Fibroblast of pulmonary artery (primary cell): ENCODE measurements around the gene HDAC9.
A peak's percentile ranks its signal among the peaks of the same experiment; 100 is the strongest.

Experiments
- DNase-seq: peaks from one replicate; pipeline ENCODE4 v3.0.0-alpha.2; 2010; ENCODE audit warnings: low read depth
- H3K4me3 ChIP-seq: replicated peaks from 2 replicates; pipeline ENCODE4 v1.5.1; 2011; ENCODE audit warnings: low read depth, mild to moderate bottlenecking, control low read depth, low read length, moderate library complexity
- CTCF ChIP-seq: IDR thresholded peaks from 2 replicates; pipeline ENCODE4 v1.5.1; 2011; ENCODE audit warnings: mild to moderate bottlenecking, control low read depth, low read length, inconsistent platforms; ENCODE audit errors: missing control alignments

HDAC9 gene

DNA sequence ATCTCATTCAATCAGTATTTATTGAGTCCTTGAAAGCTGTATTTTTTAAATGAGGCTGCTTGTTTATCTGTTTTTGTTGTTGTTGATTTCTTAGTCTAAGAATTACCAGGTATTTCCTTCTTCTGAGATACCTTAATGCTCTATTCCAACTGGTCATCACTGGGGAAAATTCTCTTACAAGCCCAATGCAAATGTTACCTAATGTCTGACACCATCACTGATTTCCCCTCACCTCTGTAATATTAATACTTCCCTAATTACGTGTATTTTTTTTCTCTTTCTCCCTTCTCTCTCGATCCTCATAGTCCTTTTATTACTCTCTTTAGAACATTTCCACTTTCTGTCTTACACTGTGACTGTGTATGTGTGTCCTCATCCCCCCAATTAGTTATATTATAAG lies 13.9 kb downstream of the HDAC9 start:
- DNase-seq: no peak
- TF ChIP-seq CTCF: no peak
- peak overlapping the region; percentile 10 for H3K4me3 ChIP-seq

DNA sequence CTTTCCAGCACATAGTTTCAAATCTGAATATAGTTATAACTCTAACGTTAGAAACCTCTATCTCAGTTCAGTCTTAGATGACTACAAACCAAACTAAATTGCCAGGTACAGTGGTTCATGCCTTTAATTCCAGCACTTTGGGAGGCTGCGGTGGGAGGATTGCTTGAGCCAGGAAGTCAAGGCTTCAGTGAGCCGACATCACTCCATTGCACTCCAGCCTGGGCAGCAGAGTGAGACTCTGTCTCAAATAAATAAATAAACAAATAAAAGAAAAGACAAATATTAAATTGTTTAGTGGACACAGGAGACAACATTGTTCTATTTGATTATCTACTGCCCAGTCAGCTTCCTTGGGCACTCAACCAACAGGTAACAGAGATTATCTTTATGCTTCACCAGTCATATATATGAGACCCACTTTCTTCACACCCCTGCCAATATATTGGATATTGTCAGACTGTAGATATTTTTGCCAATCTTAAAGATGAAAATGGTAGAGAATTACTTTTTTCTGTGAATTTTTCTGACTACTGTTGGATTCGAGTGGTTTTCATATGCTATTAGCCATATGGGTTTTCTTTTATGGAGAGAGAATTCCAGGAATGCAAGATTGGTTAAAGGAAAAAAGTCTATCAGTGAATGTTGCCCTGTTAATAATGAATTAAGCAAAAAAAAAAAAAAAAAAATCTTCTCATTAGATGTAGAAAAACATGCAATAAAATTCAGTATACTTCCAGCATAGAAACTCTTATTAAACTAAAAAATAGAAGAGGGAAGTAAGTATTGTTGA lies 16.0 kb downstream of the HDAC9 start:
- no peak for DNase-seq
- no peak for TF ChIP-seq CTCF
- no peak overlapping the region for H3K4me3 ChIP-seq

DNA sequence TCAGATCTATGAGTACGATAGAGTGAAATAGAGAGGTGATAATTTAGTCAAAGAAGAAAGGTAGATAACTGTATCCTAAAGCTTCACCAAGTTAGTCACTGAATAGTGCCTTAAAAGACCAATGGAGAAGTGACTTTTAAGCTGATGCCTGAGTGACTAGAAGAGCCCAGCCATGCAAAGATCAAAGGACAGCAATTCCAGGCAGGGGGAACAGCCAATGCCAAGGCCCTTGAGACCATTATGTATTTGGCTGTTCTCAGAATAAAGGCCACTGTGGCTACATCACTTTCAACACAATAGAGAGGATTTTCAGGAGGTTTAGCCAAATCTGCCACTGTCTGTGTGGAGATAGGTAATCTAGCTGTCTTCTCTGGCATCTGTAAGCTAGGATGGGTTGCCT lies 17.8 kb downstream of the HDAC9 start:
- TF ChIP-seq CTCF: no peak
- no peak overlapping the region for H3K4me3 ChIP-seq
- DNase-seq: no peak

DNA sequence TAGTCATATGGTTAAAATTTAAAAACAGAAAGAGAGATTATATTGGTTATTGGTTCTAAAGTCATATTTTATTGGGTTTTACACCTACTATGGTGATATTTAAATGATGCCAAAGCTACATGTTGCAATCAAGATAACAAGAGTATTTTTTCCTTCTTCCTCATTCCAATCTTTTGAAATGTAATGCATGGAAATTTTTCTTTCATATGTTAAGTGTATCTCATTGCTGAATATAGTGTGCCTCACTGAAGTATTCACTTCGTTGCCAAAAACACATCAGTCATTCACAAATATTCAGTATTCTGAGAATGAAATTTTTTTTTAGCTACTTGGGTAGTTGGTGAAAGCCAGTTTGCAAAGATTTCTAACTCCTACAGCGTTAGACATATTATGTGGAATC lies 19.5 kb downstream of the HDAC9 start:
- peak; percentile 70 for DNase-seq
- no peak overlapping the region for H3K4me3 ChIP-seq
- TF ChIP-seq CTCF: no peak

GRCh38 chr7:18517646-18518045 lies 22.1 kb downstream of the HDAC9 start:
- no peak for TF ChIP-seq CTCF
- no peak overlapping the region for H3K4me3 ChIP-seq
- DNase-seq: no peak

DNA sequence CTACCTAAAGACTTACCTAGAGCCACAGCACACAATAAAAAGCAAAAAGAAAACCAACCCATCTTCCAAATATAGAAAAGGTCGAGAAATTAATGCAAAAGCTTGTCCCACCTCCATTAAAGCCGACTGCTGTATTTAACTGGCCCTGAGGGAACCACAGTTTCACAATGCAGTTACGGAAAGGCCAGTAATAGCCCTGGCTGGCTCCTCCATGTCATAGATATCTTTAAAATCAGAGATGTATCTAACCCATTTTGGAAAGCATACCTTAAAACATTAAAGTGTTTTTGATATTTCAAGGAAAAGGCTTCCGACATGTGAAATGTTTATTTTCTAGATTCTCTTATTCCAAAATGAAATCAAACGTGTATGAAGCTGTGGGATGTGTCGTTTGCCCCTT lies 23.0 kb downstream of the HDAC9 start:
- TF ChIP-seq CTCF: no peak
- no peak overlapping the region for H3K4me3 ChIP-seq
- no peak for DNase-seq
